CD14-positive monocyte (primary cell): Measurements from ENCODE around the gene NASP. TPM values are rescaled to one million over a fixed set of nuclear protein-coding genes. Genes with fewer than 3 reads are reported as not detected.

Experiments
- DNase-seq, 3 donors: peaks; one replicate each; pipeline ENCODE4 v3.0.0-alpha.2; 2011 to 2022
- H2AFZ ChIP-seq: 2 replicates; pipeline ENCODE4 v1.6.0; 2012; ENCODE audit warnings: mild to moderate bottlenecking, low read depth, low read length, inconsistent platforms; ENCODE audit not compliant: insufficient read depth, poor library complexity, severe bottlenecking
- H3K27ac ChIP-seq, 2 donors: 1 replicate in 1 of 2; 2 replicates in 1 of 2; pipeline ENCODE4 v1.5.1; 2012 to 2013; ENCODE audit warnings: low read length in 2 of 2, control low read depth in 1 of 2, inconsistent platforms in 1 of 2, low read depth in 1 of 2, mild to moderate bottlenecking in 1 of 2
- H3K27me3 ChIP-seq, 2 donors: one replicate each; pipeline versions ENCODE4 v1.6.0 to v1.6.1; 2011 to 2013; ENCODE audit warnings: low read length in 2 of 2; ENCODE audit not compliant: control insufficient read depth in 2 of 2, insufficient read depth in 2 of 2
- H3K36me3 ChIP-seq, 2 donors: replicated peaks in 1 of 2; 1 replicate in 1 of 2; 2 replicates in 1 of 2; pipeline versions ENCODE4 v1.5.1 to v1.6.1; 2012 to 2013; ENCODE audit warnings: low read length in 2 of 2, control low read depth in 1 of 2, inconsistent platforms in 1 of 2, mild to moderate bottlenecking in 1 of 2; ENCODE audit not compliant: insufficient read depth in 2 of 2, control insufficient read depth in 1 of 2
- H3K4me1 ChIP-seq, 2 donors: 1 replicate in 1 of 2; 2 replicates in 1 of 2; pipeline versions ENCODE4 v1.5.1 to v1.6.1; 2012 to 2013; ENCODE audit warnings: low read length in 2 of 2, control low read depth in 1 of 2, inconsistent platforms in 1 of 2, mild to moderate bottlenecking in 1 of 2, moderate library complexity in 1 of 2; ENCODE audit not compliant: insufficient read depth in 2 of 2, control insufficient read depth in 1 of 2
- H3K4me2 ChIP-seq: replicated peaks from 2 replicates; pipeline ENCODE3; 2012; ENCODE audit warnings: low read length, moderate library complexity, mild to moderate bottlenecking; ENCODE audit not compliant: poor library complexity, severe bottlenecking; ENCODE audit errors: extremely low read depth
- H3K4me3 ChIP-seq, 3 experiments: fragments of 200-600 bp in 1 of 3; sonication (generic) in 1 of 3; replicated peaks in 1 of 3; 1 replicate in 2 of 3; 2 replicates in 1 of 3; pipeline ENCODE4 v1.5.1; 2011 to 2013; ENCODE audit warnings: low read length in 3 of 3, mild to moderate bottlenecking in 3 of 3, control low read depth in 2 of 3, low read depth in 2 of 3, inconsistent platforms in 1 of 3, moderate library complexity in 1 of 3
- H3K79me2 ChIP-seq: 2 replicates; pipeline ENCODE4 v1.6.0; 2012; ENCODE audit warnings: mild to moderate bottlenecking, control low read depth, inconsistent platforms, low read length, moderate library complexity; ENCODE audit not compliant: insufficient read depth
- H3K9ac ChIP-seq: 2 replicates; pipeline ENCODE4 v1.6.0; 2017; ENCODE audit warnings: low read length, mild to moderate bottlenecking; ENCODE audit not compliant: insufficient read depth, poor library complexity, severe bottlenecking
- H3K9me3 ChIP-seq, 2 donors: replicated peaks in 1 of 2; 1 replicate in 1 of 2; 2 replicates in 1 of 2; pipeline versions ENCODE4 v1.5.1 to v1.6.1; 2012 to 2013; ENCODE audit warnings: low read length in 2 of 2, control low read depth in 1 of 2; ENCODE audit not compliant: control insufficient read depth in 1 of 2, insufficient read depth in 1 of 2
- H4K20me1 ChIP-seq: 2 replicates; pipeline ENCODE4 v1.6.0; 2012; ENCODE audit warnings: mild to moderate bottlenecking, low read length, control low read depth, moderate library complexity; ENCODE audit not compliant: insufficient read depth
- H3K27ac Mint-ChIP-seq, 7 donors: one replicate each; pipeline ENCODE4 v1.8.0; 2020; ENCODE audit warnings: mild to moderate bottlenecking in 7 of 7, mixed read lengths in 7 of 7, moderate library complexity in 6 of 7, inconsistent platforms in 2 of 7
- H3K27me3 Mint-ChIP-seq, 3 donors: one replicate each; pipeline ENCODE4 v1.8.0; 2021 to 2022; ENCODE audit warnings: low read depth in 3 of 3, mild to moderate bottlenecking in 3 of 3, mixed read lengths in 3 of 3, moderate library complexity in 3 of 3, inconsistent platforms in 1 of 3
- H3K36me3 Mint-ChIP-seq, 2 donors: one replicate each; pipeline ENCODE4 v1.8.0; 2020; ENCODE audit warnings: mixed read lengths in 2 of 2, inconsistent platforms in 1 of 2, mild to moderate bottlenecking in 1 of 2
- H3K4me1 Mint-ChIP-seq: one replicate; pipeline ENCODE4 v1.8.0; 2020; ENCODE audit warnings: mild to moderate bottlenecking, mixed read lengths
- H3K4me3 Mint-ChIP-seq, 2 donors: one replicate each; pipeline ENCODE4 v1.8.0; 2020; ENCODE audit warnings: mild to moderate bottlenecking in 2 of 2, mixed read lengths in 2 of 2, moderate library complexity in 1 of 2
- H3K9me3 Mint-ChIP-seq, 7 donors: one replicate each; pipeline ENCODE4 v1.8.0; 2020 to 2022; ENCODE audit warnings: mixed read lengths in 7 of 7, mild to moderate bottlenecking in 6 of 7, moderate library complexity in 6 of 7, inconsistent platforms in 2 of 7
- WGBS: methylation state at CpG from one replicate; pipeline ENCODE4 v1.1.5; 2013; ENCODE audit warnings: missing lambda C conversion rate; ENCODE audit not compliant: insufficient coverage; 5-methylcytosine and 5-hydroxymethylcytosine counted together
- intact Hi-C, 2 donors: fragments of 100-400 bp; cut with micrococcal nuclease; formaldehyde crosslinking; loops; one replicate each; pipeline versions ENCODE4 v1.15.0 to v1.15.1; 2023
- polyA plus RNA-seq, 3 donors: library from polyadenylated mRNA; depleted of rRNA in 1 of 3; unstranded in 2 of 3; stranded (reverse) in 1 of 3; fragments of 300-500 nt in 2 of 3; fragments of >200 nt in 1 of 3; fragmentation: Illumina TruSeq in 2 of 3; gene quantifications; 1 replicate in 2 of 3; 2 replicates in 1 of 3; pipeline ENCODE4 v1.2.3, GENCODE V29; 2012 to 2021
- TF ChIP-seq, protein P1 (sequence below): fragments of 200-600 bp; IDR thresholded peaks from one replicate; pipeline ENCODE4 v1.8.0; 2022; ENCODE audit warnings: antibody characterized with exemption, mild to moderate bottlenecking

NASP gene
- polyA plus RNA-seq, 3 donors = 24.4 to 44.6 (median 27.5) TPM

DNA sequence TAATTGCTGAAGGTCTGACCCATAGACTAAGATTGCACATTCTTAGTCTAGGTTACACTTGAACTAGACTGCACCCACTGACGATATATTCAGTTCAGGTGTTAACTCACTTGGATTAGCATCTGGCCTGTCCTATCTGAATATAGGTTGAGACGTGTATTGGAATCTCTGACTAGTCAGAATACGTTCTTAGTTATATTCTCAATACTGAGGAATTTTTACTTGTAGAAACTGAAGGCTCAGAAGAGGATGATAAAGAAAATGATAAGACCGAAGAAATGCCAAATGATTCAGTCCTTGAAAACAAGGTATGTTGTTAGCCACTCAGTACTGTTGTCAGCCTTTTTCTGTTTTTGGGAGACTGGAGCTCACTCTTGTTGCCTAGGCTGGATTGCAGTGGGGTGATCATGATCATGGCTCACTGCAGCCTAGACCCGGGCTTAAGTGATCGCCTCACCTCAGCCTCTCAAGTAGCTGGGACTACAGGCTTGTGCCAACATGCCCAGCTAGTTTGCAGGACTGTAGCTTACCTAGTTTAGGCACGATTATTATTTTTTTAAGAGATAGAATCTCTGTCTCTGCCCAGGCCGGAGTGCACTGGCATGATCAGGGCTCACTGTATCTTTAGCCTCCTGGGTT, 29.2 kb downstream of the NASP start:
- H3K9me3 Mint-ChIP-seq = no peaks in the 10 kb centered on the region
- peak overlapping the region in 3 of 7 donors; percentile 5 to 69 (median 56) for H3K27ac Mint-ChIP-seq
- H3K36me3 Mint-ChIP-seq = peaks cover 43 to 66% of the 10 kb centered on the region in 2 donors
- Histone ChIP-seq H3K4me1 (peaks cover 14% of the 10 kb centered on the region in 2 donors), H3K27ac (peak overlapping the region in 1 of 2 donors; percentile 25), H3K79me2 (peaks cover 8% of the 10 kb centered on the region), H3K4me3 (no peak overlapping the region), H3K36me3 (peaks cover 52 to 75% of the 10 kb centered on the region in 2 donors), H3K9ac (no peak overlapping the region), H3K9me3 (no peaks in the 10 kb centered on the region), H3K4me2 (no peak overlapping the region), H4K20me1 (no peaks in the 10 kb centered on the region), H2AFZ (no peak overlapping the region), H3K27me3 (no peaks in the 10 kb centered on the region)
- H3K27me3 Mint-ChIP-seq = no peaks in the 10 kb centered on the region
- DNase-seq = no peak
- intact Hi-C loops = no loop called here
- H3K4me1 Mint-ChIP-seq = peaks cover 14% of the 10 kb centered on the region
- H3K4me3 Mint-ChIP-seq = no peak overlapping the region
- TF ChIP-seq, protein P1, sequence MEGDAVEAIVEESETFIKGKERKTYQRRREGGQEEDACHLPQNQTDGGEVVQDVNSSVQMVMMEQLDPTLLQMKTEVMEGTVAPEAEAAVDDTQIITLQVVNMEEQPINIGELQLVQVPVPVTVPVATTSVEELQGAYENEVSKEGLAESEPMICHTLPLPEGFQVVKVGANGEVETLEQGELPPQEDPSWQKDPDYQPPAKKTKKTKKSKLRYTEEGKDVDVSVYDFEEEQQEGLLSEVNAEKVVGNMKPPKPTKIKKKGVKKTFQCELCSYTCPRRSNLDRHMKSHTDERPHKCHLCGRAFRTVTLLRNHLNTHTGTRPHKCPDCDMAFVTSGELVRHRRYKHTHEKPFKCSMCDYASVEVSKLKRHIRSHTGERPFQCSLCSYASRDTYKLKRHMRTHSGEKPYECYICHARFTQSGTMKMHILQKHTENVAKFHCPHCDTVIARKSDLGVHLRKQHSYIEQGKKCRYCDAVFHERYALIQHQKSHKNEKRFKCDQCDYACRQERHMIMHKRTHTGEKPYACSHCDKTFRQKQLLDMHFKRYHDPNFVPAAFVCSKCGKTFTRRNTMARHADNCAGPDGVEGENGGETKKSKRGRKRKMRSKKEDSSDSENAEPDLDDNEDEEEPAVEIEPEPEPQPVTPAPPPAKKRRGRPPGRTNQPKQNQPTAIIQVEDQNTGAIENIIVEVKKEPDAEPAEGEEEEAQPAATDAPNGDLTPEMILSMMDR = no peak
- 67% methylated on average over 3 of the region's 8 CpGs for WGBS

DNA sequence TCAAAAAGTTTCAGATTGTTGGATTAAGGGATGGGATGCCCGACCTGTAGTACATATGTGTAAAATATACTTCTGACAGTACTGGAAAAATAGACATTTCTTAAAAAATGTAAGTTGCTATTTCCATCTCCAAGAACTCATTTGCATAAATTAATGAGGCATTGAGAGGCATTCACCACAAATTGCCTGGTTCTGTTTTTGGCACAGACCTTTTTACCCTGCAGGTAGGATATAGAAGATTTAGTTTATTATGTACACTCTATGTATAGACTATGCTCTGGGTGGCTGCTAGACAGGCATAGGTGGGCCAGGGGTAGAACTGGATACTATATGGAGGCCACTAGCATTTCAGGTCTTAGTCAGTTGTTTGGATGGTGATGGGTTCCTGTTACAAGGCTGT, 32.0 kb downstream of the NASP start:
- peaks cover 2% of the 10 kb centered on the region for H4K20me1 ChIP-seq
- H3K9me3 Mint-ChIP-seq = no peaks in the 10 kb centered on the region
- peaks cover 58 to 70% of the 10 kb centered on the region in 2 donors for H3K36me3 Mint-ChIP-seq
- H3K36me3 ChIP-seq = peaks cover 69 to 90% of the 10 kb centered on the region in 2 donors
- peak overlapping the region in 2 of 7 donors; percentile 50 to 54 for H3K27ac Mint-ChIP-seq
- intact Hi-C loops = no loop called here
- no peak overlapping the region for H2AFZ ChIP-seq
- peaks cover 4% of the 10 kb centered on the region for H3K79me2 ChIP-seq
- no peaks in the 10 kb centered on the region for H3K27me3 Mint-ChIP-seq
- no peak for DNase-seq
- WGBS = no CpG with 5 or more reads among the region's 1 CpG
- H3K4me1 Mint-ChIP-seq = no peaks in the 10 kb centered on the region
- H3K4me3 Mint-ChIP-seq = no peak overlapping the region
- H3K9me3 ChIP-seq = no peaks in the 10 kb centered on the region
- no peak overlapping the region for H3K9ac ChIP-seq
- H3K27ac ChIP-seq = no peak overlapping the region
- TF ChIP-seq, protein P1 = no peak
- no peaks in the 10 kb centered on the region for H3K4me1 ChIP-seq
- H3K27me3 ChIP-seq = no peaks in the 10 kb centered on the region
- H3K4me2 ChIP-seq = no peak overlapping the region
- H3K4me3 ChIP-seq = no peak overlapping the region
